Esophagus squamous epithelium (tissue), 5 donors: ENCODE results near the gene ITM2C. TPM values are rescaled to one million over a fixed set of nuclear protein-coding genes. Genes with fewer than 3 reads are reported as not detected.
A peak's percentile ranks its signal among the peaks of the same experiment; 100 is the strongest.

ENCODE experiments used
- DNase-seq: peaks from one replicate; lab custom pipeline; 2025; lab: John Stamatoyannopoulos, UW
- H3K27ac ChIP-seq, 4 donors: fragments of 200-600 bp; sonication (generic); one replicate each; pipeline ENCODE4 v1.5.1; 2016 to 2019; ENCODE audit warnings: mild to moderate bottlenecking in 1 of 4
- H3K27me3 ChIP-seq, 4 donors: fragments of 200-600 bp; sonication (generic); 1 replicate in 3 of 4; 2 replicates in 1 of 4; pipeline versions ENCODE4 v1.5.1 to v1.6.0; 2017 to 2021; ENCODE audit warnings: antibody characterized with exemption in 1 of 4
- H3K36me3 ChIP-seq, 3 donors: fragments of 200-600 bp; sonication (generic); one replicate each; pipeline ENCODE4 v1.5.1; 2016 to 2019
- H3K4me1 ChIP-seq, 3 donors: fragments of 200-600 bp; sonication (generic); one replicate each; pipeline ENCODE4 v1.5.1; 2017 to 2019
- H3K4me3 ChIP-seq, 4 donors: fragments of 200-600 bp; sonication (generic); 1 replicate in 3 of 4; 2 replicates in 1 of 4; pipeline ENCODE4 v1.5.1; 2016 to 2019; ENCODE audit warnings: mild to moderate bottlenecking in 2 of 4, moderate library complexity in 1 of 4
- H3K9me3 ChIP-seq, 3 donors: fragments of 200-600 bp; sonication (generic); one replicate each; pipeline ENCODE4 v1.5.1; 2016 to 2019
- CTCF ChIP-seq, 6 experiments: fragments of 450-650 bp in 4 of 6; fragments of 200-600 bp in 2 of 6; sonication (generic) in 2 of 6; IDR thresholded peaks; one replicate each; pipeline ENCODE4 v1.5.1; 2016 to 2019; ENCODE audit warnings: antibody characterized with exemption in 6 of 6, mild to moderate bottlenecking in 4 of 6, moderate library complexity in 4 of 6
- POLR2A ChIP-seq, 4 donors: fragments of 450-650 bp; IDR thresholded peaks; one replicate each; pipeline ENCODE4 v1.6.1; 2017; ENCODE audit warnings: antibody characterized with exemption in 4 of 4, mild to moderate bottlenecking in 4 of 4, moderate library complexity in 3 of 4
- WGBS, 2 donors: methylation state at CpG; one replicate each; pipeline ENCODE4 v1.1.5; 2018; 5-methylcytosine and 5-hydroxymethylcytosine counted together
- intact Hi-C: fragments of 100-400 bp; cut with DNase I; formaldehyde crosslinking; loops from one replicate; pipeline ENCODE4 v1.15.0; 2022
- total RNA-seq, 4 donors: library from RNA; depleted of rRNA; stranded (reverse); fragments of >200 nt; gene quantifications; one replicate each; pipeline ENCODE4 v1.1.0, GENCODE V29; 2016
- donor health status: DM: yes; HTN: yes; CAD: no.

Gene ITM2C
- total RNA-seq, 4 donors from 2014 or later, result 3.8 to 31.9 (median 10.3) TPM

GRCh38 chr2:230921806-230922595, 57.3 kb downstream of the ITM2C start:
- Histone ChIP-seq H3K4me1 (peaks cover 0 to 14% (median 4%) of the 10 kb centered on the region in 3 donors), H3K9me3 (no peaks in the 10 kb centered on the region), H3K27me3 (peaks cover 0 to 34% (median 0%) of the 10 kb centered on the region in 4 donors), H3K27ac (no peak overlapping the region), H3K4me3 (no peak overlapping the region), H3K36me3 (no peaks in the 10 kb centered on the region)
- WGBS, 2 donors, result 78 to 81% methylated on average over 10 to 11 of the region's 11 CpGs
- DNase-seq, result no peak
- intact Hi-C loops, result no loop called here
- no peak for TF ChIP-seq POLR2A (IDR thresholded peaks at IDR 0.05)
- no peak for TF ChIP-seq CTCF (IDR thresholded peaks at IDR 0.05)

GRCh38 chr2:230922951-230923717, 58.4 kb downstream of the ITM2C start:
- intact Hi-C loops, result no loop called here
- peaks cover 0 to 14% (median 4%) of the 10 kb centered on the region in 3 donors for H3K4me1 ChIP-seq
- DNase-seq, result no peak
- 83 to 88% methylated on average over 10 to 11 of the region's 16 CpGs for WGBS, 2 donors
- H3K27me3 ChIP-seq, result peaks cover 0 to 26% (median 0%) of the 10 kb centered on the region in 4 donors
- H3K36me3 ChIP-seq, result no peaks in the 10 kb centered on the region
- TF ChIP-seq CTCF (IDR thresholded peaks at IDR 0.05) (no peak), POLR2A (IDR thresholded peaks at IDR 0.05) (no peak)
- H3K9me3 ChIP-seq, result no peaks in the 10 kb centered on the region
- H3K27ac ChIP-seq, result no peak overlapping the region
- no peak overlapping the region for H3K4me3 ChIP-seq

DNA sequence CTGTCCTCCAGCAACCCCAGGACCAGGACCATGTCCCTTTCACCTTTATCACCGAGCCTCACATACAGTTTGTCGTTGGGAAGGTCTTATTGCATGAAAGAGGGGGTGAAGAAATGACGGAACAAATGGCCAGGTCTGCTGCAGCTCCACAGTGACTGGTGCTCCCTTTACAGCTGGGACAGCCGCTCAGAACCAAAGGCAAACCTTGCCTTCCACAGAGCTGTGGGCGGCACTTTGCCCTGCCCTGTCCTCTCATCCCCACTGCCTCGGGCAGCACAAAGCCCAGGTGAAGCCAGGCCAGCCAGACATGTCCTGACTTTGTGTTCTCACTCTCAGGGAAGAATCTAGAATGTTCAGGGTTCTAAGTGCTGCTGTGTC, 59.3 kb downstream of the ITM2C start:
- H3K4me3 ChIP-seq, result peak overlapping the region in 1 of 4 donors; percentile 44
- H3K4me1 ChIP-seq, result peaks cover 0 to 14% (median 4%) of the 10 kb centered on the region in 3 donors
- H3K27me3 ChIP-seq, result peaks cover 0 to 26% (median 0%) of the 10 kb centered on the region in 4 donors
- intact Hi-C loops, result no loop called here
- TF ChIP-seq POLR2A (IDR thresholded peaks at IDR 0.05) (no peak), CTCF (IDR thresholded peaks at IDR 0.05) (no peak)
- no peaks in the 10 kb centered on the region for H3K36me3 ChIP-seq
- DNase-seq, result no peak
- H3K9me3 ChIP-seq, result no peaks in the 10 kb centered on the region
- H3K27ac ChIP-seq, result no peak overlapping the region
- WGBS, 2 donors, result 36 to 65% methylated on average over 3 of the region's 6 CpGs

DNA sequence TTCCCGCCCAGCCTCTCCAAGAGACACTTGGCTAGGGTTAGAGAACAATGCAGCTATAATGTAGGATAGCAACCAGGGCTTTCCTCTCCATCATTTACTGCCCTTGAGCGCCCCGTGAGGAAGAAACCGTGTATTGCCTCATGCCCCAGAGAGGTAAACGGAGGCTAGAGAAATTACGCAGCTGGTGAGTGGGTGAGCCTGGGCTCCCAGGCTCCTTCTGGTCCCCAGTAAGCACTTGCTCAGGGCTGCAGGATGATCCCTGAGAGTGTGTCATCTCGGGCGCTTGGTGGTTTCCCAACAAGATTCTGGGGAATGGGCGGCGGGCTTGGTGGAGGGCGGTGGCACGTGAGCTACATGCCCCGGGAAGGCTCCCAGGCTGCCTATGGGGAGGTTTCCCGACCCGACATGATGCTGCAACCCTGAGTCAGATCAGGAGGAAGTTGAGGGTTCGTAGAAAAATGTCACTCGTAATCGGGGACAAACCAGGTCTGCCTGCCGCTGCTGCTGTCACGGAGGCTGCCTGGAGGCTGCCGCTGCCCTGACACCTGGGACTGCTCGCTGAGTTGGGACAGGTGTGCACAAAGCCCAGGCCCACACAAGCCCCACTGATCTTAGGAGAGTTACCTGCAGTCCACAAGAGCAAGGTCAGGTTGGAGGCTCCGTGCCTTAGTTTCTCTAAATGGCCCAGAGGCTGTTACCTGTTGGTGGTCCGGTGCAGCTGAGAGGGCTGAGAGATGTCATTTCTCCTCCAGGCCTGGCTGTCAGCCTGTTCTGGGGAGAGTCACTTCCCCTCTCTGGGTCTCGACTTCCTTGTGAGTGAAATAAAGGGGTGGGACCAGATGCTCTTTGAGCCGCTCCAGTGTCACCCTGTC, 60.0 kb downstream of the ITM2C start, which contains the start of gene GPR55:
Gene GPR55, minus strand, starts transcription at position 773 of the 872 bp plus-strand sequence. CDS start 14,280 bp downstream, outside the sequence.
- WGBS, 2 donors, result 65 to 71% methylated on average over 13 to 19 of the region's 26 CpGs

More for the DNA sequence above, 60.0 kb downstream of the ITM2C start, which contains the start of gene GPR55:
- Histone ChIP-seq H3K27me3 (peaks cover 0 to 26% (median 0%) of the 10 kb centered on the region in 4 donors), H3K36me3 (no peaks in the 10 kb centered on the region), H3K27ac (peak within 1 kb of the TSS in 1 of 4 donors; percentile 26), H3K9me3 (no peaks in the 10 kb centered on the region), H3K4me1 (peaks cover 0 to 14% (median 4%) of the 10 kb centered on the region in 3 donors), H3K4me3 (peak within 1 kb of the TSS in 3 of 4 donors; percentile 10 to 44 (median 11))
- peak in 1 of 4 donors; percentile 20 for TF ChIP-seq POLR2A (IDR thresholded peaks at IDR 0.05)
- TF ChIP-seq CTCF (IDR thresholded peaks at IDR 0.05), result peak in 2 of 6 experiments; percentile 6 to 28
- DNase-seq, result no peak
- intact Hi-C loops, result no loop called here
